ENCODE results near the gene TMTC1.

DNA sequence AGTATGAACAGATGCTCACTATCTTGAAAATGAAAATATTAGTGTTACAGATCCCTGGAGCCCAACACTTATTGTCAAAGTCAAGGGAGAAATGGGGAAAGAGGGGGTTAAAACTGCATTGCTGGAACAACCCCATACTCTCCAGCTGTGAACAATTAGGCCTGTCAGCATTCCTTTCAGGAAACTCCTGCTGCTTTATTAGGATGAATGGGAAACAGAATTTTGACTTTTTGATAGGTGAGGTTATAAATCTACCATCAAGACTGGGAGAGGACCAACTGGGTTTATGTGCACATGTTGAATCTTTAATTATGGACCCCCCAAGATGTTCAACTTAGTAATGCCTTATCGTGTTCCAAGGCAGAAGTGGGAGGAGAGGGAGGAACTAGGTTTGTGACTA is 85.0 kb downstream of the TMTC1 start:
- TF ChIP-seq, protein P1, sequence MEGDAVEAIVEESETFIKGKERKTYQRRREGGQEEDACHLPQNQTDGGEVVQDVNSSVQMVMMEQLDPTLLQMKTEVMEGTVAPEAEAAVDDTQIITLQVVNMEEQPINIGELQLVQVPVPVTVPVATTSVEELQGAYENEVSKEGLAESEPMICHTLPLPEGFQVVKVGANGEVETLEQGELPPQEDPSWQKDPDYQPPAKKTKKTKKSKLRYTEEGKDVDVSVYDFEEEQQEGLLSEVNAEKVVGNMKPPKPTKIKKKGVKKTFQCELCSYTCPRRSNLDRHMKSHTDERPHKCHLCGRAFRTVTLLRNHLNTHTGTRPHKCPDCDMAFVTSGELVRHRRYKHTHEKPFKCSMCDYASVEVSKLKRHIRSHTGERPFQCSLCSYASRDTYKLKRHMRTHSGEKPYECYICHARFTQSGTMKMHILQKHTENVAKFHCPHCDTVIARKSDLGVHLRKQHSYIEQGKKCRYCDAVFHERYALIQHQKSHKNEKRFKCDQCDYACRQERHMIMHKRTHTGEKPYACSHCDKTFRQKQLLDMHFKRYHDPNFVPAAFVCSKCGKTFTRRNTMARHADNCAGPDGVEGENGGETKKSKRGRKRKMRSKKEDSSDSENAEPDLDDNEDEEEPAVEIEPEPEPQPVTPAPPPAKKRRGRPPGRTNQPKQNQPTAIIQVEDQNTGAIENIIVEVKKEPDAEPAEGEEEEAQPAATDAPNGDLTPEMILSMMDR (IDR thresholded peaks at IDR 0.05; ENCODE audit: low read depth, low read length): no peak
- TF ChIP-seq, protein P2, sequence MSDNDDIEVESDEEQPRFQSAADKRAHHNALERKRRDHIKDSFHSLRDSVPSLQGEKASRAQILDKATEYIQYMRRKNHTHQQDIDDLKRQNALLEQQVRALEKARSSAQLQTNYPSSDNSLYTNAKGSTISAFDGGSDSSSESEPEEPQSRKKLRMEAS (IDR thresholded peaks at IDR 0.05; ENCODE audit: low read depth, low read length): no peak

All from NB4 (cell line).